GM19467 (cell line): ENCODE data around the gene LIX1L.

Source experiments
- ATAC-seq: cut with Tn5 transposase; IDR thresholded peaks from one replicate; pipeline ENCODE4 v1.9.1; 2021; ENCODE audit warnings: mild to moderate bottlenecking, moderate library complexity; ENCODE audit not compliant: unreplicated experiment

The LIX1L gene

DNA sequence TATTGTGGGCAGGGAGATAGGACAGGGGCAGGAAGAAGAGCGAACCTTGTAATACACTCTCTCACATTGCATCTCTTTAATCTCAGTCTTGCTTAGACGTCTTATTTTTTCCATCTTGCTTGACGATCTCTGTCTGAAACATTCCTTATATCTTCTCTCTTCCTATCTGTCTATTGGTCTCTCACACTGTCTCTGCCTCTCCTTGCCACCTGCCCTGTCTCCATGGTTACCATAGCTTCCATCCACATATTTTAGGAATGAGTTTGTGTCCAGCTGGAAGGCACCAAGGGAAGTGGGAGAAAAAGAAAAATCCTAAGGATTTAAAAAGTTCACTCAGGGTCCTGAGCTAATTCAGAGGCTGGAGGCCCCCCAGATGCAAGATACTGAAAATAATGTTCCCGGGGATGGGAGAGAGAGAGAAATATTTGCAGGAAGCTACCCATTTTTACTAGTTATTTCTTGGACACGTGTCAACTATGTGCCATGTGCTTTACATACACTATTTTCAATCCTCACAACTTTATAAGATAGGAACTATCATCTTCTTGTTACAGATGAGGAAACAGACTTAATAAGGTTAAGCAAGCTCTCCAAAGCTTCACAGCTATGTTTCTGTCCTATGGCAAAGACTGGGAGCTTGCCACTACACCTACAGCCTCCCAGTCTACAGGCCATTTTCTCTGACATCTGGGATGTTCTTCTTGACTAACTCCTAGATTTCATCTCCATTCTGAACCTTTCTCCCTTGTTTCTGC lies 5.6 kb upstream of the LIX1L start:
- no peak for ATAC-seq

GRCh38 chr1:145962157-145963102 lies 4.6 kb upstream of the LIX1L start:
- no peak for ATAC-seq

GRCh38 chr1:145961425-145962156 lies 3.8 kb upstream of the LIX1L start:
- ATAC-seq, result no peak

- ATAC-seq, result no peak
Observed at GRCh38 chr1:145961109-145961424, 3.2 kb upstream of the LIX1L start.

DNA sequence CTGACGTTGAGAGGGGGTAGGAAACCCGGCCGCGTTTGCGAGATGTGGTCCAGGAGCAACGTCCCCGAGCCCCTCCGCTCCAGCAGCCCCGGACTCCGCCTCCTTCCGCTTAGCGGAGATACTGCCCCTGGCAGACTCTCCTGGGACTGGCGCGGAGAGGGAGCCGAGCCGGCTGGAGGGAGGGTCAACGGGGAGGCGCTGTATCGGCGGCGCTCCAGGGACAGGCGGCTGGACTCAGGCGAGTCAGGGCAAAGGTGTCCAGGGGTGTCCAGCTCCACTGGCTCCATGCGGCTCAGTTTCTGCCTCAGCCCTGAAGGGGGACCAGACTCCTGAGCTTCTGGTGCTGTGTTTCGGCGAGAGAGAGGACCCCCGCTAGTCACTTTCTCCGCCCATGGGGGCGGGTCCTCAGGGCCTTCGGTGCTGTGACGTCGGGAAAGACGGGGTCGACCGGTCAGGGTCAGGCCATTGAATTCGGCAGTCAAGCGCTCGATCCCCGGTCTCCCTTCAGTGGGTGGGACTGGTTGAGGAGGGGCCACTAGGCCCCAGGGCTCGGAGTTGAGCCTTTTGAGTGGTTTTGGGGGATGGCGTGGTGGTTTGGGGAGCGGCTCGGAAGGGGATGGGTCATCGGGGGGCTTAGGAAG lies 2.8 kb upstream of the LIX1L start:
- no peak for ATAC-seq

GRCh38 chr1:145959957-145960467 lies 2.2 kb upstream of the LIX1L start:
- ATAC-seq, result no peak

DNA sequence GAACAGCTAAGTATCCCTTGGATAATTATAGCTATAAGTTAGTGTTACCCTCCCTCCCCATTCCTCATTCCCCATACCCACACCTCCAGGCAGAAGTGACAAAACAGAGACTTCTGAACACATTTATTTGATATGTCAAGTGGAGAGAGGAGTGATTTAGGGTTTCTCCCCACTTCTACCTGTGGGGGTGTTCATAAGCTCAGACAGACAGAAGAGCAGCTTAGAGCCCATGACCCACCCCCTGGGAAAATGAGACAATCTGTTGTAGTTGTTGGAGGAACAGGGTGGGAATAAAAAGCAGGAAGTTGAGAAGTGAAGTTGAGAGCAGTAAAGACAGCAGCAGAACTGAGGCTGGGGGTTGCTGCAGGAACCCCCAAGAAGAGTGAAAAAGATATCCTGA lies 1.5 kb upstream of the LIX1L start:
- ATAC-seq, result no peak

GRCh38 chr1:145958734-145959133 lies 917 bp upstream of the LIX1L start:
- no peak for ATAC-seq

DNA sequence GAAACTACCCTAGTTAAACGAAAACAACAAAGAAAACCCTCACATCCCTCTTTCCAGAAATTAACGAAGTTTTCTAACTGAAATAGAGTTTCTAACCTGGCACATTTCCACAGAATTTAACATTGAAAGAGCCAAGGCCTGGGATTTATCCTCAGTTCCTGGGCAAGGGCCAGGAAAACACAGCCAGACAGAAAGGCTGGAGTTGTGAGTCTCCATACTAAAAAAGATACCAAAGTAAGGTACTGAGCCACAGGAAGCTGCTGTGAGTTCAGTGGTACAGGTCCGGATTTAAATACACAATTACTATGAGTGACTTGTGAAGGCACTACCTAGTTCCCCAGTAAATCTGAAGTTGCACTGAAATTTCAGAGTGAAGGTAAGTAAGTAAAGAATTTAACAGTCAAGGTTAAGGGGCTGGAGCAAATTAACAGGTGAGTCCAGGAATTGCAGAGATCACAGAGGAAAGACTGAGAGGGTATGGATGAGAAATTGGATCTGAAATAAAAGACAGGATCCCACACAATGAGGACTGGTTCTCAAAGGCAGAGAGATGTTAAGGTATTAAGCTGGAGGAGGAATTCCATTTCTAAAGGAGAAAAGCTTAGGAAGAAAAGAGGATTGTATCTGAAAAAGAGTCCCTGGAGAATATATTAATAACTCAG lies 905 bp downstream of the LIX1L start:
- ATAC-seq, result no peak

DNA sequence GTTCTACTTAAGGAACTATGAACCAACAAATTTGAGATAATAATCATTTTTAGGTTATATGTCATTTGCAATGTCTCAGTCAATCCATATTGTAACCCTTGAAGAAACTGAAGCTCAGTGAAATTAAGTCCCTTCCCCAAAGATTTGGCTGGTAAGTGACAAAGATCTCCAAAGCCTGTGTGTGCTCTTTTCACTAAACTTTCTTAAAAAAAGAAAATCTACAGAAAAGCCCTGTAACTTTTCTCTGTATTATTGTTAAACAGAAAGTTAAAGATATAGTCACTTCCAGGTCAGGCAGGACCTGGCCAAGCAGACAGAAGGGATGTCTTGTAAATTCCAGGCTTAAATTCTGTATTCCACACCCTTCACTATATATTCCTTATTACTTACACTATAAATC lies 1.5 kb downstream of the LIX1L start:
- no peak for ATAC-seq

- no peak for ATAC-seq
Observed at GRCh38 chr1:145955436-145955835, 2.4 kb downstream of the LIX1L start.

- ATAC-seq, result no peak
Observed at GRCh38 chr1:145953861-145954260, 4.0 kb downstream of the LIX1L start.

DNA sequence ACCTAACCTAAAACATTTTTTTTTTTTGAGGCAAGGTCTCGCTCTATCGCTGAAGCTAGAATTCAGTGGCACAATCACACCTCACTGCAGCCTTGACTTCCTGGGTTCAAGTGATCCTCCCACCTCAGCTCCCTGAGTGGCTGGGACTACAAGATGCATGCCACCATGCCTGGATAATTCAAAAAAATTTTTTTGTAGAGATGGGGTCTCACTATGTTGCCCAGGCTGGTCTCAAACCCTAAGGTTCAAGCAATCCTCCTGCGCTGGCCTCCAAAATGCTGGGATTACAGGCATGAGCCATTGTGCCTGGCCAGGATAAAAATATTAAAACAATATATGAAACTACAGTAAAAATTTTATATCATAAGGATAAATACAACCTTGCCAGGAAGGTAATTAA lies 4.9 kb downstream of the LIX1L start:
- ATAC-seq, result no peak

DNA sequence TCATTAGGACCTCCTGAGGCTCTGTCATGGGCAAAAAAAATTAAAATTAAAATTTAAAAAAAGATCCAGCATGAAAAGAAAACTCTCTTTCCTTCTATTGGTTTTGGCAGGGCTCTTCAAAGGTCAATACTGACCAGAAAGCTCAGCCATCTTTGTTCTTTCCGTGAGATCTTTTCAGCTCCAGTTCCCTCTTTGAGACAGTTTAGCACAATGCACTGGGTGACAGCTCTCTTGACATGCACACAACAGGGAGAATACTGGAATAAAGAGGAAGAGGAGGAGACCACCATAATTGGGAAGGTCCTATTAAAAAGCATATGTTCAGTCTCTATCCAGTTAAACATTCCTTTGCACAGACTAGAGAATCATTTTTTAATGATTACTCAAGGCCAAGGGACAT lies 6.3 kb downstream of the LIX1L start:
- ATAC-seq, result no peak

GRCh38 chr1:145949219-145949618 lies 8.6 kb downstream of the LIX1L start:
- ATAC-seq, result no peak

- no peak for ATAC-seq
Observed at GRCh38 chr1:145947551-145947950, 10.3 kb downstream of the LIX1L start.

- no peak for ATAC-seq
Observed at GRCh38 chr1:145946477-145946986, 11.3 kb downstream of the LIX1L start.

- no peak for ATAC-seq
Observed at GRCh38 chr1:145944532-145944931, 13.3 kb downstream of the LIX1L start.

GRCh38 chr1:145942871-145943270 lies 14.9 kb downstream of the LIX1L start:
- ATAC-seq, result no peak

DNA sequence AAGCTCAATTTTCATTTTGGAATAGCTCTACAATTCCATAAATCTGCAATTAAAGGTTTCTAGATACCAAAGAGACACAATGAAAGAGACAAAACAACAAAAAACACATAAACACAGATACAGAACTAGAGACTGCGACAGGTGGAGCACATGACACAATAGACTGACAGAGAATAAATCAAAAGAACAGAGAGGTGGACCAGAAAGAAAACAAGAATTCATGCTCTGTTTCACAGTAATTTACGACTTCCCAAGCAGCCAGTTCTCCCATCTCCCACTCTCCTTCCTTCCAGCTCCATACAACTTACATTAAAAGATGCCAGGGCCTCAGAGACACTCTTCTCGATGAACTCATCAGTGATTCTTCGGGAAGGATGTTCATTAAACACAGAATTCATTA lies 15.4 kb downstream of the LIX1L start:
- no peak for ATAC-seq
